ENCODE measurements around the gene LYRM2. TPM values are rescaled to one million over a fixed set of nuclear protein-coding genes. Genes with fewer than 3 reads are reported as not detected.

LYRM2 gene
- total and polyA plus RNA-seq, 2 of the 8 experiments (the other 6 are each of a cell fraction or from before 2014, with no cell fraction given), result 7.3 to 25.7 TPM

- Histone ChIP-seq H3K79me1 (ENCODE audit: low read depth, low read length) (peaks cover 2% of the 10 kb centered on the region; the same call in 1 of the 2 replicates), H4K8ac (ENCODE audit: extremely low read depth, insufficient read depth, low read length) (no peak overlapping the region), H2AK5ac (ENCODE audit: low read depth, low read length) (no peak overlapping the region), H3K9me3 (ENCODE audit: insufficient read depth in 2 of 2, low read depth in 1 of 2, low read length in 1 of 2) (no peaks in the 10 kb centered on the region), H2BK120ac (replicated peaks; ENCODE audit: low read depth, low read length) (no peak overlapping the region), H4K20me1 (replicated peaks in 1 of 2; ENCODE audit: control insufficient read depth in 1 of 2, insufficient read depth in 2 of 2, low read length in 2 of 2) (no peaks in the 10 kb centered on the region), H3K27ac (ENCODE audit: low read depth, low read length) (no peak overlapping the region), H4K5ac (ENCODE audit: insufficient read length, low read depth, low read length) (no peak overlapping the region), H3K9ac (replicated peaks in 1 of 4; ENCODE audit: extremely low read depth in 1 of 4, low read depth in 3 of 4, low read length in 3 of 4) (no peak overlapping the region), H3K4me2 (ENCODE audit: insufficient read depth in 1 of 2, low read depth in 2 of 2, low read length in 2 of 2) (no peak overlapping the region), H3K18ac (ENCODE audit: extremely low read depth, low read length) (no peak overlapping the region), H4K91ac (replicated peaks; ENCODE audit: insufficient read length, low read length) (no peak overlapping the region), H2BK15ac (ENCODE audit: low read length) (no peak overlapping the region), H3K27me3 (replicated peaks in 1 of 4; ENCODE audit: control insufficient read depth in 3 of 4, extremely low read depth in 1 of 4, insufficient read depth in 3 of 4, low read length in 3 of 4) (no peaks in the 10 kb centered on the region), H3K14ac (ENCODE audit: insufficient read length) (no peak overlapping the region), H2BK20ac (ENCODE audit: low read length) (no peak overlapping the region), H3K4me1 (replicated peaks in 1 of 4; ENCODE audit: control insufficient read depth in 3 of 4, insufficient read depth in 4 of 4, low read length in 3 of 4) (peaks cover under 1 to 17% (median 10%) of the 10 kb centered on the region in 4 experiments; a peak in 6 of 7 replicates), H2AFZ (ENCODE audit: low read length) (no peak overlapping the region), H3K56ac (replicated peaks; ENCODE audit: insufficient read length, low read depth, low read length) (no peak overlapping the region), H3K23me2 (ENCODE audit: low read depth, low read length) (no peaks in the 10 kb centered on the region), H2BK12ac (ENCODE audit: low read depth, low read length) (no peak overlapping the region), H2BK5ac (ENCODE audit: low read depth, low read length) (no peak overlapping the region), H3K79me2 (ENCODE audit: control insufficient read depth in 1 of 2, insufficient read depth in 2 of 2, low read length in 2 of 2) (peaks cover 0 to 3% of the 10 kb centered on the region in 2 experiments; a peak in 2 of 4 replicates), H3K4ac (replicated peaks; ENCODE audit: insufficient read length, low read depth, low read length) (no peak overlapping the region), H3K4me3 (ENCODE audit: extremely low read depth in 1 of 4, insufficient read depth in 2 of 4, low read depth in 3 of 4, low read length in 4 of 4) (no peak overlapping the region), H3K36me3 (ENCODE audit: control insufficient read depth in 2 of 4, insufficient read depth in 4 of 4, low read length in 3 of 4) (peaks cover 47 to 87% (median 74%) of the 10 kb centered on the region in 4 experiments), H3K23ac (ENCODE audit: insufficient read length) (no peak overlapping the region)
- no peak for DNase-seq (ENCODE audit: low read depth in 1 of 2, low spot score in 2 of 2)
- WGBS, 2 experiments (ENCODE audit: extremely low coverage in 1 of 2, insufficient coverage in 1 of 2, insufficient read length in 1 of 2, insufficient replicate concordance in 2 of 2, low coverage in 1 of 2, low lambda C conversion rate in 2 of 2, missing lambda C conversion rate in 1 of 2), result 95% methylated on average over 2 of the region's 2 CpGs; no CpG with 5 or more reads in 1 of the 2 experiments
- POLR2A ChIA-PET (ENCODE audit: partially characterized antibody), result no interaction called here
- no peak for FAIRE-seq
- CTCF ChIA-PET (ENCODE audit: partially characterized antibody), result interaction anchor here (1.6 kb wide), 1 partner anchor 15 kb away, joined by 3 read pairs; no protein-coding TSS in a partner anchor
- no peak for TF ChIP-seq GTF2F1 (IDR thresholded peaks at IDR 0.05; ENCODE audit: borderline replicate concordance, low read depth, low read length)
- no peak for TF ChIP-seq ZNF274 (IDR thresholded peaks at IDR 0.05; ENCODE audit: borderline replicate concordance, extremely low read depth, low read length)
- TF ChIP-seq CEBPB (IDR thresholded peaks at IDR 0.05; ENCODE audit: low read depth, low read length), result no peak
- TF ChIP-seq TAF7 (optimal IDR thresholded peaks at IDR 0.05; ENCODE audit: borderline replicate concordance, low read depth, low read length), result no peak
- TF ChIP-seq TCF12 (IDR thresholded peaks at IDR 0.05; ENCODE audit: low read depth, low read length), result no peak
- TF ChIP-seq CHD1 (IDR thresholded peaks at IDR 0.05; ENCODE audit: low read depth, low read length), result no peak
- TF ChIP-seq ASH2L (IDR thresholded peaks at IDR 0.05; ENCODE audit: low read length), result no peak
- no peak for TF ChIP-seq SRF (IDR thresholded peaks at IDR 0.05; ENCODE audit: low read depth, low read length)
- no peak for TF ChIP-seq HDAC2 (IDR thresholded peaks at IDR 0.05; ENCODE audit: borderline replicate concordance in 1 of 2, low read depth in 2 of 2, low read length in 2 of 2)
- no peak for TF ChIP-seq SIRT6 (IDR thresholded peaks at IDR 0.05; ENCODE audit: low read length)
- TF ChIP-seq CBX8 (IDR thresholded peaks at IDR 0.05; ENCODE audit: borderline replicate concordance, low read depth, low read length), result no peak
- no peak for TF ChIP-seq RBBP5 (IDR thresholded peaks at IDR 0.05; ENCODE audit: borderline replicate concordance, low read depth, low read length)
- TF ChIP-seq MAX (IDR thresholded peaks at IDR 0.05), result no peak
- no peak for TF ChIP-seq TAF1 (IDR thresholded peaks at IDR 0.05; ENCODE audit: low read depth, low read length)
- no peak for TF ChIP-seq POLR2AphosphoS5 (IDR thresholded peaks at IDR 0.05; ENCODE audit: low read depth, low read length)
These were observed 46.8 kb upstream of the LYRM2 start for GRCh38 chr6:89685311-89685710.
